Thyroid gland (tissue), 4 donors: ENCODE measurements around the gene CDC42EP5. TPM values are rescaled to one million over a fixed set of nuclear protein-coding genes. Genes with fewer than 3 reads are reported as not detected.

Experiments used
- DNase-seq, 2 donors: peaks; one replicate each; pipeline ENCODE4 v3.0.0-alpha.2; 2019
- H3K27ac ChIP-seq, 3 donors: fragments of 200-600 bp; sonication (generic); 1 replicate in 2 of 3; 2 replicates in 1 of 3; pipeline ENCODE4 v1.5.1; 2016 to 2019; ENCODE audit warnings: mild to moderate bottlenecking in 1 of 3, moderate library complexity in 1 of 3
- H3K27me3 ChIP-seq: fragments of 200-600 bp; sonication (generic); one replicate; pipeline ENCODE4 v1.5.1; 2019
- H3K36me3 ChIP-seq, 2 donors: fragments of 200-600 bp; sonication (generic); one replicate each; pipeline ENCODE4 v1.5.1; 2016 to 2019
- H3K4me1 ChIP-seq, 2 donors: fragments of 200-600 bp; sonication (generic); one replicate each; pipeline ENCODE4 v1.5.1; 2017 to 2019
- H3K4me3 ChIP-seq, 3 donors: fragments of 200-600 bp; sonication (generic); replicated peaks in 1 of 3; 1 replicate in 2 of 3; 2 replicates in 1 of 3; pipeline ENCODE4 v1.5.1; 2016; ENCODE audit warnings: mild to moderate bottlenecking in 1 of 3
- H3K9me3 ChIP-seq: fragments of 200-600 bp; sonication (generic); one replicate; pipeline ENCODE4 v1.5.1; 2017
- CTCF ChIP-seq, 6 experiments: fragments of 200-600 bp in 3 of 6; fragments of 450-650 bp in 3 of 6; sonication (generic) in 3 of 6; IDR thresholded peaks; one replicate each; pipeline ENCODE4 v1.5.1; 2016 to 2019; ENCODE audit warnings: antibody characterized with exemption in 6 of 6, mild to moderate bottlenecking in 2 of 6, inconsistent platforms in 1 of 6, moderate library complexity in 1 of 6
- POLR2A ChIP-seq, 2 donors: fragments of 450-650 bp; IDR thresholded peaks; one replicate each; pipeline ENCODE4 v1.6.1; 2017; ENCODE audit warnings: antibody characterized with exemption in 2 of 2, mild to moderate bottlenecking in 2 of 2, moderate library complexity in 1 of 2
- WGBS, 2 donors: methylation state at CpG; one replicate each; pipeline ENCODE4 v1.1.5; 2017; 5-methylcytosine and 5-hydroxymethylcytosine counted together
- intact Hi-C: fragments of 100-400 bp; cut with DNase I; formaldehyde crosslinking; loops from one replicate; pipeline ENCODE4 v1.15.1; 2023
- total RNA-seq, 4 donors: library from RNA; depleted of rRNA; stranded (reverse); fragments of >200 nt; gene quantifications; one replicate each; pipeline ENCODE4 v1.2.3, GENCODE V29; 2016

Gene CDC42EP5
- total RNA-seq, 4 donors from 2014 or later, result 1.8 to 18.7 (median 12.1) TPM

GRCh38 chr19:54452626-54453025 is 20.5 kb downstream of the CDC42EP5 start:
- 91 to 95% methylated on average over 11 of the region's 11 CpGs for WGBS, 2 donors
- Histone ChIP-seq H3K9me3 (no peaks in the 10 kb centered on the region), H3K4me3 (no peak overlapping the region), H3K27me3 (no peaks in the 10 kb centered on the region), H3K4me1 (peaks cover 16 to 21% of the 10 kb centered on the region in 2 donors), H3K36me3 (peaks cover 59 to 64% of the 10 kb centered on the region in 2 donors), H3K27ac (no peak overlapping the region)
- TF ChIP-seq POLR2A (IDR thresholded peaks at IDR 0.05) (no peak), CTCF (IDR thresholded peaks at IDR 0.05) (no peak)
- intact Hi-C loops, result no loop called here
- DNase-seq, result no peak

- TF ChIP-seq POLR2A (IDR thresholded peaks at IDR 0.05) (no peak), CTCF (IDR thresholded peaks at IDR 0.05) (no peak)
- intact Hi-C loops, result no loop called here
- DNase-seq, result no peak
- Histone ChIP-seq H3K4me1 (peaks cover 19 to 25% of the 10 kb centered on the region in 2 donors), H3K9me3 (no peaks in the 10 kb centered on the region), H3K27ac (no peak overlapping the region), H3K4me3 (no peak overlapping the region), H3K27me3 (no peaks in the 10 kb centered on the region), H3K36me3 (peaks cover 53 to 58% of the 10 kb centered on the region in 2 donors)
- 89 to 90% methylated on average over 10 to 11 of the region's 11 CpGs for WGBS, 2 donors
Observed at GRCh38 chr19:54451997-54452396, 21.1 kb downstream of the CDC42EP5 start.

GRCh38 chr19:54451331-54451871 is 21.7 kb downstream of the CDC42EP5 start:
- 75 to 80% methylated on average over 9 of the region's 9 CpGs for WGBS, 2 donors
- no peaks in the 10 kb centered on the region for H3K9me3 ChIP-seq
- H3K4me3 ChIP-seq, result no peak overlapping the region
- TF ChIP-seq POLR2A (IDR thresholded peaks at IDR 0.05), result no peak
- no peak for TF ChIP-seq CTCF (IDR thresholded peaks at IDR 0.05)
- peaks cover 48 to 52% of the 10 kb centered on the region in 2 donors for H3K36me3 ChIP-seq
- H3K27me3 ChIP-seq, result no peaks in the 10 kb centered on the region
- DNase-seq, result no peak
- intact Hi-C loops, result no loop called here
- H3K4me1 ChIP-seq, result peaks cover 19 to 25% of the 10 kb centered on the region in 2 donors
- H3K27ac ChIP-seq, result no peak overlapping the region

- Histone ChIP-seq H3K4me3 (peak overlapping the region; percentile 83 to 98 (median 83)), H3K27me3 (no peaks in the 10 kb centered on the region), H3K27ac (peak overlapping the region; percentile 92 to 95 (median 95)), H3K36me3 (peaks cover 30 to 38% of the 10 kb centered on the region in 2 donors), H3K4me1 (peaks cover 19 to 25% of the 10 kb centered on the region in 2 donors), H3K9me3 (no peaks in the 10 kb centered on the region)
- TF ChIP-seq POLR2A (IDR thresholded peaks at IDR 0.05) (no peak), CTCF (IDR thresholded peaks at IDR 0.05) (no peak)
- intact Hi-C loops, result loop anchor here (2.0 kb wide), 1 partner anchor 13 kb away; the partner anchor contains the start of gene LENG9
- DNase-seq, result no peak
- WGBS, 2 donors, result 1% methylated on average over 21 of the region's 21 CpGs
Observed at GRCh38 chr19:54449701-54450069, 23.4 kb downstream of the CDC42EP5 start.
